ENCODE data around the gene ACSF2.
A peak's percentile ranks its signal among the peaks of the same experiment; 100 is the strongest.

GRCh38 chr17:50482516-50482915 lies 56.5 kb downstream of the ACSF2 start:
- TF ChIP-seq RCOR1 (IDR thresholded peaks at IDR 0.05; ENCODE audit: low read depth, low read length) = no peak; the same call in 1 of the 2 replicates
- peak; percentile 96 for TF ChIP-seq CTCF (IDR thresholded peaks at IDR 0.05)
- no peak for TF ChIP-seq POLR2A (IDR thresholded peaks at IDR 0.05; ENCODE audit: low read length)
- no peak for TF ChIP-seq MAZ (IDR thresholded peaks at IDR 0.05; ENCODE audit: borderline replicate concordance, low read depth, low read length)
- TF ChIP-seq MAFK (IDR thresholded peaks at IDR 0.05; ENCODE audit: partially characterized antibody) = no peak
